GM10248 (cell line): ENCODE results near the gene FERD3L.

Source experiments
- CTCF ChIA-PET: fragments of 300-600 bp; sonication (Branson Sonifier 250); formaldehyde crosslinking; extraction: SDS; loops from one replicate; lab custom pipeline; 2021; ENCODE audit warnings: antibody characterized with exemption; lab: Yijun Ruan, JAX
- POLR2A ChIA-PET: fragments of 350-650 bp; sonication (Branson Sonifier 250); formaldehyde crosslinking; extraction: SDS; loops from one replicate; lab custom pipeline; 2020; ENCODE audit warnings: antibody characterized with exemption; lab: Yijun Ruan, JAX
- DNase-seq: peaks from one replicate; pipeline ENCODE4 v3.0.0; 2012; ENCODE audit errors: extremely low spot score
- CTCF ChIP-seq: IDR thresholded peaks from 2 replicates; pipeline ENCODE4 v1.5.1; 2012; ENCODE audit warnings: mild to moderate bottlenecking, low read depth; ENCODE audit errors: extremely low read depth, missing control alignments, control extremely low read depth

Gene FERD3L

GRCh38 chr7:19101472-19101871 lies 43.7 kb downstream of the FERD3L start:
- no peak for DNase-seq
- ChIA-PET CTCF (interaction anchor here (1.2 kb wide), 1 partner anchor 10 kb away, joined by 3 read pairs; no protein-coding TSS in a partner anchor), POLR2A (no interaction called here)
- TF ChIP-seq CTCF: no peak

GRCh38 chr7:19099924-19100323 lies 45.3 kb downstream of the FERD3L start:
- ChIA-PET CTCF (interaction anchor here (1.7 kb wide), 1 partner anchor 10 kb away, joined by 6 read pairs; no protein-coding TSS in a partner anchor), POLR2A (interaction anchor here (0.7 kb wide), 1 partner anchor 147 kb away, joined by 3 read pairs; no protein-coding TSS in a partner anchor)
- no peak for DNase-seq
- no peak for TF ChIP-seq CTCF

GRCh38 chr7:19099194-19099593 lies 46.0 kb downstream of the FERD3L start:
- no peak for TF ChIP-seq CTCF
- CTCF ChIA-PET: interaction anchor here (1.4 to 1.7 kb wide), 2 partner anchors 11 to 748 kb away, joined by 3 to 6 read pairs; no protein-coding TSS in a partner anchor
- POLR2A ChIA-PET: interaction anchor here (0.7 kb wide), 1 partner anchor 147 kb away, joined by 3 read pairs; no protein-coding TSS in a partner anchor
- DNase-seq: no peak

- TF ChIP-seq CTCF: no peak
- ChIA-PET CTCF (interaction anchor here (1.4 kb wide), 1 partner anchor 747 kb away, joined by 3 read pairs; no protein-coding TSS in a partner anchor), POLR2A (no interaction called here)
- no peak for DNase-seq
These were observed 46.7 kb downstream of the FERD3L start for GRCh38 chr7:19098510-19098909.

GRCh38 chr7:19097165-19098055 lies 47.8 kb downstream of the FERD3L start:
- DNase-seq: no peak
- no peak for TF ChIP-seq CTCF
- POLR2A ChIA-PET: no interaction called here
- CTCF ChIA-PET: interaction anchor here (1.1 kb wide), 1 partner anchor 23 kb away, joined by 3 read pairs; no protein-coding TSS in a partner anchor

- no peak for DNase-seq
- ChIA-PET CTCF (no interaction called here), POLR2A (no interaction called here)
- TF ChIP-seq CTCF: no peak
These were observed 49.8 kb downstream of the FERD3L start for GRCh38 chr7:19095353-19095860.
